Measurements from ENCODE around the gene HDAC4. TPM values are rescaled to one million over a fixed set of nuclear protein-coding genes. Genes with fewer than 3 reads are reported as not detected.

The HDAC4 gene
- total RNA-seq, 2 donors from 2014 or later = 49.8 to 71.7 TPM

- no peak overlapping the region for H3K27ac Mint-ChIP-seq
- no peak for DNase-seq
- ATAC-seq (replicated peaks in 1 of 2) = no peak
- H3K36me3 Mint-ChIP-seq (ENCODE audit: insufficient read depth in 2 of 2) = peaks cover 0 to 1% of the 10 kb centered on the region in 2 donors
- H3K4me3 Mint-ChIP-seq = peak overlapping the region in 1 of 2 donors; percentile 51
- H3K4me1 Mint-ChIP-seq (ENCODE audit: low read depth) = peaks cover 31% of the 10 kb centered on the region
- no peaks in the 10 kb centered on the region for H3K27me3 Mint-ChIP-seq (ENCODE audit: low read depth)
- no peaks in the 10 kb centered on the region for H3K9me3 Mint-ChIP-seq
Observed at GRCh38 chr2:239204876-239205468, 195.8 kb downstream of the HDAC4 start.

- DNase-seq (no peak), ATAC-seq (replicated peaks in 1 of 2) (no peak)
- Mint-ChIP-seq H3K27ac (no peak overlapping the region), H3K36me3 (ENCODE audit: insufficient read depth in 2 of 2) (peaks cover 0 to 1% of the 10 kb centered on the region in 2 donors), H3K4me3 (no peak overlapping the region), H3K9me3 (no peaks in the 10 kb centered on the region), H3K27me3 (ENCODE audit: low read depth) (no peaks in the 10 kb centered on the region), H3K4me1 (ENCODE audit: low read depth) (peaks cover 31% of the 10 kb centered on the region)
Observed at GRCh38 chr2:239204136-239204875, 196.5 kb downstream of the HDAC4 start.

GRCh38 chr2:239203443-239204135 is 197.2 kb downstream of the HDAC4 start:
- H3K27me3 Mint-ChIP-seq (ENCODE audit: low read depth) = no peaks in the 10 kb centered on the region
- DNase-seq = no peak
- H3K4me3 Mint-ChIP-seq = no peak overlapping the region
- H3K9me3 Mint-ChIP-seq = no peaks in the 10 kb centered on the region
- no peak for ATAC-seq (replicated peaks in 1 of 2)
- peaks cover 31% of the 10 kb centered on the region for H3K4me1 Mint-ChIP-seq (ENCODE audit: low read depth)
- H3K36me3 Mint-ChIP-seq (ENCODE audit: insufficient read depth in 2 of 2) = peaks cover 0 to 1% of the 10 kb centered on the region in 2 donors
- H3K27ac Mint-ChIP-seq = no peak overlapping the region

GRCh38 chr2:239202836-239203235 is 198.0 kb downstream of the HDAC4 start:
- H3K27ac Mint-ChIP-seq = no peak overlapping the region
- DNase-seq (no peak), ATAC-seq (replicated peaks in 1 of 2) (no peak)

GRCh38 chr2:239202343-239202742 is 198.5 kb downstream of the HDAC4 start:
- H3K36me3 Mint-ChIP-seq (ENCODE audit: insufficient read depth in 2 of 2) = peaks cover 0 to 3% of the 10 kb centered on the region in 2 donors
- H3K4me3 Mint-ChIP-seq = no peak overlapping the region
- no peaks in the 10 kb centered on the region for H3K9me3 Mint-ChIP-seq
- ATAC-seq (replicated peaks in 1 of 2) (no peak), DNase-seq (no peak)
- peaks cover 33% of the 10 kb centered on the region for H3K4me1 Mint-ChIP-seq (ENCODE audit: low read depth)
- H3K27ac Mint-ChIP-seq = no peak overlapping the region
- no peaks in the 10 kb centered on the region for H3K27me3 Mint-ChIP-seq (ENCODE audit: low read depth)

More at GRCh38 chr2:239202836-239203235, 198.0 kb downstream of the HDAC4 start:
- H3K36me3 Mint-ChIP-seq (ENCODE audit: insufficient read depth in 2 of 2) = peaks cover 0 to 1% of the 10 kb centered on the region in 2 donors
- no peaks in the 10 kb centered on the region for H3K27me3 Mint-ChIP-seq (ENCODE audit: low read depth)
- no peaks in the 10 kb centered on the region for H3K9me3 Mint-ChIP-seq
- H3K4me1 Mint-ChIP-seq (ENCODE audit: low read depth) = peaks cover 31% of the 10 kb centered on the region
- no peak overlapping the region for H3K4me3 Mint-ChIP-seq

- ATAC-seq (replicated peaks in 1 of 2) = no peak
- no peaks in the 10 kb centered on the region for H3K9me3 Mint-ChIP-seq
- H3K27me3 Mint-ChIP-seq (ENCODE audit: low read depth) = no peaks in the 10 kb centered on the region
- no peak overlapping the region for H3K27ac Mint-ChIP-seq
- peaks cover 0 to 3% of the 10 kb centered on the region in 2 donors for H3K36me3 Mint-ChIP-seq (ENCODE audit: insufficient read depth in 2 of 2)
- DNase-seq = no peak
- H3K4me1 Mint-ChIP-seq (ENCODE audit: low read depth) = peaks cover 37% of the 10 kb centered on the region
- no peak overlapping the region for H3K4me3 Mint-ChIP-seq
Observed at GRCh38 chr2:239201884-239202283, 198.9 kb downstream of the HDAC4 start.

GRCh38 chr2:239201531-239201876 is 199.3 kb downstream of the HDAC4 start:
- Mint-ChIP-seq H3K27ac (no peak overlapping the region), H3K9me3 (no peaks in the 10 kb centered on the region), H3K27me3 (ENCODE audit: low read depth) (no peaks in the 10 kb centered on the region), H3K36me3 (ENCODE audit: insufficient read depth in 2 of 2) (peaks cover 0 to 3% of the 10 kb centered on the region in 2 donors), H3K4me3 (no peak overlapping the region), H3K4me1 (ENCODE audit: low read depth) (peaks cover 34% of the 10 kb centered on the region)
- DNase-seq (no peak), ATAC-seq (replicated peaks in 1 of 2) (no peak)

- Mint-ChIP-seq H3K4me1 (ENCODE audit: low read depth) (peaks cover 29% of the 10 kb centered on the region), H3K4me3 (no peak overlapping the region), H3K9me3 (no peaks in the 10 kb centered on the region), H3K36me3 (ENCODE audit: insufficient read depth in 2 of 2) (peaks cover 0 to 3% of the 10 kb centered on the region in 2 donors), H3K27ac (no peak overlapping the region), H3K27me3 (ENCODE audit: low read depth) (no peaks in the 10 kb centered on the region)
- DNase-seq (no peak), ATAC-seq (replicated peaks in 1 of 2) (no peak)
Observed at GRCh38 chr2:239200646-239201530, 199.9 kb downstream of the HDAC4 start.

- no peak overlapping the region for H3K4me3 Mint-ChIP-seq
- no peak for DNase-seq
- ATAC-seq (replicated peaks in 1 of 2) = no peak
- H3K27me3 Mint-ChIP-seq (ENCODE audit: low read depth) = no peaks in the 10 kb centered on the region
- H3K9me3 Mint-ChIP-seq = no peaks in the 10 kb centered on the region
- peaks cover 17% of the 10 kb centered on the region for H3K4me1 Mint-ChIP-seq (ENCODE audit: low read depth)
- H3K27ac Mint-ChIP-seq = no peak overlapping the region
- peaks cover 0 to 3% of the 10 kb centered on the region in 2 donors for H3K36me3 Mint-ChIP-seq (ENCODE audit: insufficient read depth in 2 of 2)
Observed at GRCh38 chr2:239199041-239199768, 201.6 kb downstream of the HDAC4 start.

GRCh38 chr2:239198221-239198620 is 202.6 kb downstream of the HDAC4 start:
- no peak for DNase-seq
- H3K4me3 Mint-ChIP-seq = no peak overlapping the region
- peaks cover 17% of the 10 kb centered on the region for H3K4me1 Mint-ChIP-seq (ENCODE audit: low read depth)
- H3K9me3 Mint-ChIP-seq = no peaks in the 10 kb centered on the region
- H3K27ac Mint-ChIP-seq = no peak overlapping the region
- ATAC-seq (replicated peaks in 1 of 2) = no peak
- H3K27me3 Mint-ChIP-seq (ENCODE audit: low read depth) = no peaks in the 10 kb centered on the region
- peaks cover 0 to 3% of the 10 kb centered on the region in 2 donors for H3K36me3 Mint-ChIP-seq (ENCODE audit: insufficient read depth in 2 of 2)

GRCh38 chr2:239197146-239197545 is 203.7 kb downstream of the HDAC4 start:
- ATAC-seq (replicated peaks in 1 of 2) (no peak), DNase-seq (no peak)
- peaks cover 0 to 3% of the 10 kb centered on the region in 2 donors for H3K36me3 Mint-ChIP-seq (ENCODE audit: insufficient read depth in 2 of 2)
- no peak overlapping the region for H3K4me3 Mint-ChIP-seq
- H3K27ac Mint-ChIP-seq = no peak overlapping the region
- H3K9me3 Mint-ChIP-seq = no peaks in the 10 kb centered on the region
- no peaks in the 10 kb centered on the region for H3K27me3 Mint-ChIP-seq (ENCODE audit: low read depth)
- H3K4me1 Mint-ChIP-seq (ENCODE audit: low read depth) = peaks cover 11% of the 10 kb centered on the region

- Mint-ChIP-seq H3K27me3 (ENCODE audit: low read depth) (no peaks in the 10 kb centered on the region), H3K4me1 (ENCODE audit: low read depth) (peaks cover 7% of the 10 kb centered on the region), H3K9me3 (no peaks in the 10 kb centered on the region), H3K36me3 (ENCODE audit: insufficient read depth in 2 of 2) (peaks cover 0 to 3% of the 10 kb centered on the region in 2 donors), H3K4me3 (no peak overlapping the region), H3K27ac (no peak overlapping the region)
- DNase-seq (no peak), ATAC-seq (replicated peaks in 1 of 2) (no peak)
Observed at GRCh38 chr2:239196474-239197021, 204.3 kb downstream of the HDAC4 start.

Measured in activated T-cell treated with anti-CD3 and anti-CD28 coated beads, Interleukin-2, amount 50 U/mL, for 72 hours (primary cell).